Activated CD4-positive, CD25-positive, alpha-beta regulatory T cell treated with anti-CD3 and anti-CD28 coated beads, Interleukin-2, amount 50 U/mL, for 16 hours (primary cell): Measurements from ENCODE around the gene RNH1.

Experiments used
- DNase-seq: peaks from one replicate; pipeline ENCODE4 v3.0.0-alpha.2; 2020; ENCODE audit warnings: low read depth, low spot score

RNH1 gene

DNA sequence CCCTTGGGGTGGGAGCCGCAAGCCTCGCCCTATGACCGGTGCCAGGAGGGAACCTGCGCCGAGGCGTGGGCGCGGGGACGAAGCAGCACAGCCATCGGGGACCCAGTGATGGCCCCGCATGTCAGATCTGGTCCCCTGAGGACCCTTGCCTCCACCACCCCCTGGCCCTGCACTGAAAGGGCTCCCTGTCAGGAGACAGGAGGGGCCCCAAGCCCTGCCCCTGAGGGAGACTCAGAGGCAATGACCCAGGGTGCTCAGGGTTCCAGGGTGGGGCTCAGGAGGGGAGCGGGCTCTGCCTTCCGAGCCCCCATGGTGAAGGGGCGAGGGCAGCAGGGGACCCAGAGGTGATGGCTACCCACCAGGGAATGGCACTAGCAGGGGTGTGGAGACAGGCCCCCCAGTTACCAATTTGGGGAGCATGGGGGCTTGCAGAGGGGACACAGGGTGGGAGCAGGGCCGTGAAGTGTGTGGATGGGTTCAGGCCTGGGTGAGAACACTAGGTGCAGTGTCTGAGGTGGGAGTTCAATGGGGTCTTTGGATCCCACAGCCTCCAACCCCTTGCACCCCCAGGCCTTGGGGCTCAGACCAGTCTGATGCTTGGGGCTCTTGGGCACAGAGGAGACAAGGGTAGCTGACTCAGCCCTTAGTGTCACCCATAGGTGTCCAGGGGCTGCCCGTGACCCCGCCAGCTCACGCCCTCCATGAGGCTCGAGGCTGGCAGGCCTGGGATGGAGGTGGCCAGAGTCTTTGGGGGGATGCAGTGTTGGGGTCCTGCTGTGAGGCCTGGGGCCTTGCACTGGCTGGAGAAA lies 30.8 kb upstream of the RNH1 start:
- no peak for DNase-seq

DNA sequence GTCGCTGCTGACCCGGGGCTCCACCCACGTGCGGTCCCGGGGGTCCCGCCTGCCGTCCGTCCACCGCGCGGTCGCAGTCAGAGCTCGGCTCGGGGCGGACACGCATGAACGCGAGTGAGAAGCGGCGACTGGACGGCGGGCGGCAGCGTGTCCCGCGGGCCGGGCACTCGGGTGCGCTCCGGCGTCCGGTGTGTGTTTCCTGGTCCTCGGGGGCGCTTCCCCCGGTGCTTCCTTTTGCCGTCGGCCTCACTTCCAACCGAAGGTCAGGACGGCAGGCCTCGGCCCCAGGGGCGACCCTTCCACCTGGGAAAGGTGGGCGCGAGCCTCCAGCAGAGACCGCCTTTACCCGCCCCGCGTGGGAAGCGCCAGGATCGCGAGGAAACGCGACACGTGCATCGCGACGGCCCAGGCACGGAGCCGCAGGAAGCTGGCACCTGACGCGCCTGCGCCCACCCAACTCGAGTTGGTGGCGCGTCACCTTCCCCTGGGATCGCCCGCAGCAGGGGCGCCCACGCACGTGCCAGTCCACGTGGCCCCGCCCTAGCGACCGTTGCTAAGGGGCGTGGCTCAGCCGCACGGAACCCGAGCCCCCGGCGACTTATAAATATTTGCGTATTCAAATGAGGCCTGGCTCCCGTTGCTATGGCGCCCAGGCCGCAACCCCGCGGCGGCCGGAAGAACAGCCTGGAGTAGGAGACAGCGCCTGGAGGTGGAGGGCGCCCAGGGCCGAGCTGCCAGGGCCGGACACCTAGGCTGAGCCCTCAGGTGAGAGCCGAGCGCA lies 30.0 kb upstream of the RNH1 start, which contains the start of gene LRRC56:
Gene LRRC56 (plus strand): TSS at position 687 of the 781 bp plus-strand sequence. CDS start 3,158 bp downstream, outside the sequence.
- DNase-seq, result peak; percentile 80

DNA sequence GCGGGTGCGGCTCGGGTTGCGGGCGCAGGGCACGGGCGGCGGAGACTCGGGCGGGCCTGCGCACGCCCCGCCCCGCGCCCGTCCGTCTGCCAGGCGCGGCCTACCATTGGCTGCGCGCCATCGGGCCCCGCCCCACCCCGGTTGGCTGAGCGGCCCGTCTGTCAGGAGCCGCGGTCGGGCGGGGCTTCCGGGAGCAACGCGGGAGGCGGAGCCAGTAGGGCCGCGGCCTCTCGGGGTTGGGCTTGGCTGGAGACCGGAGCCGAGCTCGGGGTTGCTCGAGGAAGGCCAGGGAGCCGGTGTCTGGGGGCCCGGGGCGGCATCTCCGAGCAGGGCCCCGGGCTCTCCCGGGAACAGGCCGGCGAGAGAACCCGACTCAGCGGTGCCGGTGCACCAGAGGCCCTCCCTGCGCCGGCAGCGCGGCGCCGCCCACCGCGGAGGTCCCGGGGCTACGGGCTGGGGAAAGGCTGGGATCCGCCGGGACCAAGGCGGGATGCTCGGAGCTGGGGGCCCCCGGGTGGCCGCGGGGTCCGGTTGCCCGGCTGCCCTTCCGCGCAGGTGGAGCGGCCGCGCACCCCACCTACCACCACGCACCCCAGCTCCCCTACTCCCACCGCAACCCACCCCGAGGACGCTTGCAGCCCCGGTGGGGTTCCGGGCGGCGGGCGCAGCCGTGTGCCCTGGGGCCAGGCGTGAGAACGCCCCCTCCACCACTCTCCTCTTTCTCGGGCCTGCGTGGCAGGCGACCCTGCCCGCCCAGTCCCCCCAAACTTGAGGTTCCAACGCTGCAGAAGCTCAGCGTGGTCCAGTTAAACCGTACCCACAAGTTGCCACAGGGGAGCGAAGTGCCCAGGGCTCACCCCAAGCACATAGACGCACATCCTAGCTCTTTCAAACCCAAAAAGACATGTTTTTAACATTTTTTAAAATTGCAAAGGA lies 28.7 kb upstream of the RNH1 start, which contains the start of gene HRAS:
Gene HRAS (minus strand): TSS at position 58 of the 936 bp plus-strand sequence.
- DNase-seq, result peak; percentile 89

DNA sequence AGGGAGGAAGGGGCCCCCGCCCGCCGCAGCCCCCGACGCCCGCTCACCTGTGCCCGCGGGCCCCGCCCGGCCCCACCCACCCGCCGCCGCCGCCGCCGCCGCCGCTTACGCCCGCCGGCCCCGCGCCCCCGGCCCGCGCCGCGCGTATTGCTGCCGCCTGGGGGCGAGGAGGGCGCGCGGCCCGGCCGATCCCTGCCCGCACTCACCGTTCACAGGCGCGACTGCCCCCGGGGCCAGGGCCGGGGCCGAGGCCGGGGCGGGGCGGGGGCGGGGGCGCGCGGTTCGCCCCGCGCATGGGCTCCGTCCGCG lies 28.1 kb upstream of the RNH1 start:
- DNase-seq, result no peak

DNA sequence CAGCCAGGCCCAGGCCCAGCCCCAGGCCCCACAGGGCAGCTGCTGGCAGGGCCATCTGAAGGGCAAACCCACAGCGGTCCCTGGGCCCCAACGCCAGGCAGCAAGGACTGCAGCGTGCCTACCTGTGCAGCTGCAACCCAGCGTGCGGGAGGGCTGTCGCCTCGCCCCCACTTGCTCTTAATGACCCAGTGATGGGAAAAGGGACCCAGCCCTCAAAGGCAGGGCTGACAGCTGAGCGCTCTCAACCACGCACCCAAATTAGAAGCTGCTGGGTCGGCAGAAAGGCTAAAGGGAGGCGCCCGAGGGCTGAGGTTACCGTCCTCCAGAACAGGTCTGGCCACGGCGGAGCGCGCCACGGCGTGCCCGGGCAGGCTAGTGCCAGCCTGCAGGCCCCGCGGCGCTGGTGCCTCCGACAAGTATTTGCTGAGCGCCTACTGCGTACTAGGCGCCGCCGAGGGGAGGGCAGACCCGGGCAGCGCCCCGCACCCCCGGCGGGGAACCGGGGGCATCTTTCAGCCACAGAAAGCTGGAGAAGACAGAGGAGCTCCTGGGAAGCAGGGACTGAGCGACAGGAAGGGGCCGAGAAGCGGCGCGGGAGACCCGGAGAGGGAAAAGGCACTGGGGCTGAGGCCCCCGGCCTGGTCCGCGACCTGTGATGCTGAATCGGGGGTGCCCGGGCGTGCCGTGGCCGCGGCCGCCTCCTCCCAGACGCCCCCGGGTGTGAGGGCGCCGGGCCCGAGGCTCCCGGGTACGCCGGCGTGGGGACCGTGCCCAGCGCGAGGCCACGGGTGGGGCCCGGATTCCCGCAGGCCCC lies 27.6 kb upstream of the RNH1 start:
- DNase-seq, result no peak

DNA sequence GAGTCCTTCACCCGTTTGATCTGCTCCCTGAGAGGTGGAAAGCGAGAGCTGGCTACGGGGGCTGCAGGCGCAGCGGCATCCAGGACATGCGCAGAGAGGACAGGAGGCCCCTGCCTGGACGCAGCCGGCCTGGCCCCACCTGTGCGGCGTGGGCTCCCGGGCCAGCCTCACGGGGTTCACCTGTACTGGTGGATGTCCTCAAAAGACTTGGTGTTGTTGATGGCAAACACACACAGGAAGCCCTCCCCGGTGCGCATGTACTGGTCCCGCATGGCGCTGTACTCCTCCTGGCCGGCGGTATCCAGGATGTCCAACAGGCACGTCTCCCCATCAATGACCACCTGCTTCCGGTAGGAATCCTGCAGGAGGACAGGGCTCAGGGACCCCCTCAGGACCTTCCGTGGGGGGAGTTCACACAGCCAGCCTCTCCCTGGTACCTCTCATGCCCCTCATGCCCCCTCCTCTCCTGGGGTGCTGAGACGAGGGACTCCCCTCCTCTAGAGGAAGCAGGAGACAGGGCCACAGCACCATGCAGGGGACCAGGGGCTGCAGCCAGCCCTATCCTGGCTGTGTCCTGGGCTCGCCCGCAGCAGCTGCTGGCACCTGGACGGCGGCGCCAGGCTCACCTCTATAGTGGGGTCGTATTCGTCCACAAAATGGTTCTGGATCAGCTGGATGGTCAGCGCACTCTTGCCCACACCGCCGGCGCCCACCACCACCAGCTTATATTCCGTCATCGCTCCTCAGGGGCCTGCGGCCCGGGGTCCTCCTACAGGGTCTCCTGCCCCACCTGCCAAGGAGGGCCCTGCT lies 26.7 kb upstream of the RNH1 start:
- DNase-seq, result no peak

DNA sequence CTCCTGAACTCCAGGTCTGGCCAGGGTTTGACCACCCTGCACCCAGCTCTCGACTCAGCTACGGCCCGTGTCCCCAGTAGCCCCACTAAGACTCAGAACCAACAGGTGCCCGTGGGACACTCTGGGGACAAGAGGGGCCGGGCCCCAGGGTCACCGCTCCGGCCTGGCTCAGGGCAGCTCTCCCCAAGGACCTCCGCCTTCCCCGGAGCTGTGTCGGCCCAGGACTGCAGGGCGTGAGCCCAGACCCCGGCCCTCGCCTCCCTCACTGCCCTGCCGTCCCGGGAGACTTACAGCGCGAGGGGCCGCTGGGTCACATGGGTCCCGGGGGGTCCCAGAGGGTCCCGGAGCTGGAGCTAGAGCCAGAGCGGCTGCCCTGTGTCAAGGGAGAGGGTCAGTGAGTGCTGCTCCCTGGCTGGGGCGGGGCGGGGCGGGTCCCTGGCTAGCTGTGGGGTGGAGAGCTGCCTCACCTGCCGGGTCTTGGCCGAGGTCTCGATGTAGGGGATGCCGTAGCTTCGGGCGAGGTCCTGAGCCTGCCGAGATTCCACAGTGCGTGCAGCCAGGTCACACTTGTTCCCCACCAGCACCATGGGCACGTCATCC lies 26.0 kb upstream of the RNH1 start:
- no peak for DNase-seq

DNA sequence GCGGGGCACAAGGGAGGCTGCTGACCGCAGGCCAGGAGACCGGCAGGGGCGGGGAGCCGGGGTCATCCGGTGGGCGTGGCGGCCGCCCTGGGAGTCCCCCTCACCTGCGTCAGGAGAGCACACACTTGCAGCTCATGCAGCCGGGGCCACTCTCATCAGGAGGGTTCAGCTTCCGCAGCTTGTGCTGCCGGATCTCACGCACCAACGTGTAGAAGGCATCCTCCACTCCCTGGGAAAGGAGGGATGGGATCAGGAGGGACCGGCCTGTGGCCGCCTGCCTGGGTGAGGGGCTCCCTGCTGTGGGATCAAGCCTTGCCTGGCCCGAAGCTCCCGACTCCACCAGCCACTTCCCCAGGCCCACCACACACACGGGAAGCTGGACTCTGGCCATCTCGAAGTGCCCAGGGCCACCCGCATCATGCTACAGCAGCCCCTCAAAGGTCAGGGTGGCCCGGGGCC lies 25.5 kb upstream of the RNH1 start:
- DNase-seq, result no peak

DNA sequence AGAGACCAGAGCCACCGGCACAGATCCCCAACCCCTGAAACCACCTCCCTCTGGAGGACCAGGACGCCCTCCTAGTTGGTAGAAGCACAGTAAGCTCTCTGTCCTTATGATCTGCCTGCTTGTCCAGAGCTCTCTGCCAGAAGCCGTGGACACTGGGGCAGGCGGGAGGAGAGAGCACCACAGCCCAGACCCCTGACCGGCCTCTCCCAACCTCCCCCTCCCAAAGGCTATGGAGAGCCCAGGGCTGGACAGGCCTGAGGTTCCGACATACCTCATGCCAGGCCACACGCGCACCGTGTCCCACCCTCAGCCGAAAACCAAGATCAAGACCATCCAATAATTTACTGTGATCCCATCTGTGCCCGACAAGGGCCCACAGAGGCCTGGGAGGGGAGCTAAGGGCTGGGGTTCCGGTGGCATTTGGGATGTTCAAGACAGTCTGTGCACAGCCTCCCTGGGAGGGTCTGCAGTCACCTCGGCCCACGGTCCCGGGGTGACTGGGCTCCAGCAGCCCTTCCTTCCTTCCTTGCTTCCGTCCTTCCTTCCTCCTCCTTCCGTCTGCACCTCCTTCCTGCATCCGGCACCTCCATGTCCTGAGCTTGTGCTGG lies 25.0 kb upstream of the RNH1 start:
- DNase-seq, result no peak

DNA sequence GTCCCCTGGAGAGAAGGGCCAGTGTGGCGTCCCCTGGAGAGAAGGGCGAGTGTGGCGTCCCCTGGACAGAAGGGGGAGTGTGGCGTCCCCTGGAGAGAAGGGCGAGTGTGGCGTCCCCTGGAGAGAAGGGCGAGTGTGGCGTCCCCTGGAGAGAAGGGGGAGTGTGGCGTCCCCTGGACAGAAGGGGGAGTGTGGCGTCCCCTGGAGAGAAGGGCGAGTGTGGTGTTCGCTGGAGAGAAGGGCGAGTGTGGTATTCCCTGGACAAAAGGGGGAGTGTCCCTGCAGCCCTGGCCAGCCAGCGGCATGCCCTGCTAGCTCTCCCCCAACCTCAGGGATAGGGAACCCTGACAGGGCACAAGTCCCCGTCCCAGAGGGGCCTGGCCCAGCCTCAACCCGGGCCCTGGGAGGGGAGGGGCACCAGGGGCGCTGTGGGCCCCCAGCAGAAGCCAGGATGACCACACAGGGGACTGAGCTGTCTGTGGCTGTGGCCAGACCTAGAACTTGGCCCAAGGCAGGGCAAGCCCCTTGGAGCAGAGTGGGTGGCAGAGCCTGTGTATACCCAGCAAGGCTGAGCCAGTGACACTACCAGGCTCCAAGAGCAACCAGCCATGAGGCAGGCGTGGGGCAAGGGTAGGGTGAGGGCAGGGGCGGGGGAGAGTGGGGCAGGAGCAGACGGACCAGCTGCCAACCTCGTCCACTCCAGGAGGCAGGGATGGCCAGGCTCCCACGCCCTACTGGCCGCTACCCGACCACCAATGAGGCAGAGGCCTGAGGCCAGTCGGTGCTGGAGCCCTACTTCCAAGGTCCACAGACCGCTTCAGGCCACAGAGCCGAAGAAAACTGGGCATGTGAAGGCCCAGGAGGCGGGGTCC lies 24.2 kb upstream of the RNH1 start:
- DNase-seq, result no peak

DNA sequence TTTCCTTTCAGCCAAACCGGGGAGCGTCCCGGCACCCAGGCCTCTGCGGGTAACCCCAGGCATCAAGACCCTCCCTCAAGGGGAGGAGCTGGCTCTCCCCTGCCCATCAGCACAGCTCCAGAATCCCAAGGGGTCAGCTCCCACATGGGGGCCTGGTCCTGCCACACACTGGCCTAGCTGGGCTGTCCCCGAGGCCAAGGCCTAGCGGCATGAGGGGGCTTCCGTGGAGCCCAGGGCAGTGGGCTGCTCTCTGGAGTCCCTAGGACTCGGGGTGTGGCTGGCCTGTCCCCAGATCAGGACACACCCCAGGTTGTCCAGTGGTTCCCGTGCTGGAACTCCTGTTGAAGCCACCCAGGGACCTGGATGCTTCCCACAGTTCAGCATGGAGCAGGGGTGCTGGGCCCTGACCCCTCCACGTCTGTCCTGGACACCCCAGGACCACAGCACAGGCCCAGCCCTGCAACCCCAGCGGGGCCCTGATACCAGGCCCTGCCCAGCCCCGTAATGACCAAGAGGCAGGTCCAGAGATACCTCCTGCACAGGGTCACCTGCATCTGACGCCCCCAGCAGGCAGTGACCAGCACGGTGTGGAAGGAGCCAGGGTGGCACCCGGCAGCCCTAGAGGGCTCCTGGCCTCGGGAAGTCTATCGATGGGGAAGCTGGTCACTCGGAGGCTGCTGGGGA lies 22.8 kb upstream of the RNH1 start:
- no peak for DNase-seq

DNA sequence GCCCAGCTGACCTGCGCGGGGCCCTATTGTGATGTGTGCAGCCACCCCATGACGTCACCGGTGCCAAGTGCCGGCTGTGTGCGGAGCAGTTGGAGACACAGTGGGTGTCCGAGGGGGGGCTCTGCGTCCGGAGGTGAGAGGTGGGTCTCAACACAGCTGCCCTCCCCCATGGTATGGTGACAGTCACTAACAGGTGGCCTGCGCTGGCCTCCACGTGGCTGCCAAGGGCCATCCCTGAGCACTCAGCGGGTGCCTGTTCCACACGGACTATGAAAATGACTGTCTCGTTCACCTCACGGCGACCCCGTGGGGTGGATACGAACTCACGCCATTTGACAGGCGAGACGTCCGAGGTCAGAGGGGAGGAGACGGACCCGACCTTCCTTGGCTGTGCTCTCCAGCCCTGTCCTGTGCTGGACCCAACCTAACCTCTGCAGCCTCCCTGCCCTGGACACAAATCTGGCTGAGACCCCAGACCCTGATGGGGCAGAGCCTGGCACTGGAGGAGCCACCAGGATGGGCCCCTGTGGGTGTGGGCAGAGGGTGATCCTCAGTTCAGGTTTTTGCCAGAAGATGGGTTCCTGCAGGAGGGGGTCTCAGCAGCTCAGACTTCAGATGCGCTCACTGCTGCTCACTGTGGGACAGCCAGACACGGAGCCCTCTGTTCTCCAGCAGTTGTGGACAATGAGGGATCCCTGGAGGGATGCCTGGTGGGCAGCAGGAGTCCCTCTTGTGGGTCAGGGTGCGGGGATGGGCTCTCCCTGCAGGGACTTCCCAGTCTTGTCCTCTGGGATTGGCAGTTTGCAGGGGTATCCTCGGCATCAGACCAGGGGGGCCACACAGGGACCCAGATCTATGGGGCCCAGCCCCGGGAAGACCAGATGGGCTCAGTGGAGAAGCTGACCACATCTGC lies 22.0 kb upstream of the RNH1 start:
- DNase-seq, result no peak

DNA sequence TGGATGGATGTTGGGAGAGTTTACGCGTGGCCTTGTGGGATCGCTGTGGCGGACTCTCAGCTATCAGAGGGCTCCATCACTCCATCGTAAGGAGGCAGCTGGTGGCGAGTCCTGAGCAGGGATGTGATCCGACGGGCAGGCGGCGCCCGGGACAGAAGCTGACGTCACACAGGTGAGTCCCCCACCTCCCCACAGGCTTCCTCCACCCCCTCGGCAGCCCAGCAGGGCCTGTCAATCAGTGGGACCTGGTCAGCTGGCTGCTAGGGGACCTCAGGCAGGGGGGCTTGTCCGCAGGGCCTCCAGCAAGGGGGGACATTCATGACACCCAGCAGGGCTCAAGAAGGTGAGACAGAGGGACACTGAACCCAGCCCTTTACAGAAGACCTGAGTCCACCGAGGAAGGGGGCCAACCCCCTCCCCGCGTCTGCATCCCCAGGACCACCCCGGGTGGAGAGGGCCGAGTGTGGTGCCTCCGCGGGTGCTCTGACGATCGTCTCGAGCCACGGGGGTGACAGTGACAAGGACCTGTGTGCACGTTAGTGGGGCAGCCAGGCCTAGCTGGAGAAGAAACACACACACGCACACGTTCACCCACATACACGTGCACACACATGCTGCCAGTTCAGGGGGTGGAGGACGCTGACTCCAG lies 21.2 kb upstream of the RNH1 start:
- DNase-seq, result no peak

DNA sequence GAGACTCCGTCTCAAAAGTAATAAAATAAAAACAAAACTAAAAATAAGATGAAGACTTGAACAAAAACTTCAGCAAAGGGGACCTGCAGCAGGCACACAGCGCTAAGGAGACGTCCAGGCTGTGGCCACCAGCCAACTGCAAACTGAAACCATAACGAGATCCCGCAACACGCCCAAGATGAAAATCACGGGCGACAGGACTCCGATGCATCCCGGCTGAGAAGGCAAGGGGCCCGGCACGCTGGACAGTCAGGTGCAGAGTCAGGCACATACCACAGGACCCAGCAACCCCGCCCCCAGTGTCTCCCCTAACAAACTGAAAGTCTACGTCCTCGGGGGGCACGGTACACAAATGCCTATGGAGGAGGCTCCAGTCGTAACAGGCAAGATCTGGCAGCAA lies 19.1 kb upstream of the RNH1 start:
- no peak for DNase-seq

DNA sequence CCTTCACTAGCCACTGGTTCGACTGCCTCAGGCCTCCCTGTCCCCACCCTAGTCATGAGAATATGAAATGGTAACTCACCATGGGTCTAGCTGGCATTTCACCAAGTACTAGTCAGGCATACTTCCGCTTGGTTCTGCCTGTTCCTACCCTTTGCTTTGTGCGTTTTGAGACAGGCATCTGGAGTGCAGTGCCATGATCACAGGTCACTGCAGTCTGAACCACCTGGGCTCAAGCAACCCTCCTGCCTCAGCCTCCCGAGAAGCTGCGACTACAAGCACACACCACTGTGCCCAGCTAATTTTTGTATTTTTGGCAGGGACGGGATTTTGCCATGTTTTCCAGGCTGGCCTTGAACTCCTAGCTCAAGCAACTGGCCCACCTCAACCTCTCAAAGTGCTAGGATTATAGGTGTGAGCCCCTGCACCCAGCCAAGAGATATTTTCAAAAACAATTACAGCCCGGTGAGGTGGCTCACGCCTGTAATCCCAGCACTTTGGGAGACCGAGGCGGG lies 14.2 kb upstream of the RNH1 start:
- no peak for DNase-seq
